HEK293T (cell line): ENCODE data around the gene MYO1G.

ENCODE experiments used
- CTCF ChIA-PET: fragments of 350-600 bp; formaldehyde crosslinking; extraction: SDS; loops from one replicate; lab custom pipeline; 2021; ENCODE audit warnings: antibody characterized with exemption, inconsistent platforms; lab: Yijun Ruan, JAX
- POLR2A ChIA-PET: fragments of 350-600 bp; formaldehyde crosslinking; extraction: SDS; loops from one replicate; lab custom pipeline; 2020; ENCODE audit warnings: antibody characterized with exemption, inconsistent platforms; lab: Yijun Ruan, JAX
- DNase-seq: peaks from one replicate; pipeline ENCODE4 v3.0.0; 2012; ENCODE audit warnings: mixed read lengths; ENCODE audit errors: extremely low spot score
- ARNT ChIP-seq: fragments of 450-650 bp; IDR thresholded peaks from 2 replicates; pipeline ENCODE4 v1.6.1; 2017; ENCODE audit warnings: mild to moderate bottlenecking
- BHLHE40 ChIP-seq: fragments of 450-650 bp; IDR thresholded peaks from 2 replicates; pipeline ENCODE4 v1.6.1; 2016; ENCODE audit warnings: mild to moderate bottlenecking, moderate library complexity, borderline replicate concordance
- CTBP1 ChIP-seq: fragments of 450-650 bp; IDR thresholded peaks from 2 replicates; pipeline ENCODE4 v1.6.1; 2016; ENCODE audit warnings: borderline replicate concordance
- ELF4 ChIP-seq: fragments of 450-650 bp; IDR thresholded peaks from 2 replicates; pipeline ENCODE4 v1.6.1; 2017; ENCODE audit warnings: antibody characterized with exemption
- FOXA1 ChIP-seq: fragments of 450-650 bp; IDR thresholded peaks from 2 replicates; pipeline ENCODE4 v1.6.1; 2016; ENCODE audit warnings: mild to moderate bottlenecking
- FOXK2 ChIP-seq: fragments of 450-650 bp; IDR thresholded peaks from 2 replicates; pipeline ENCODE4 v1.6.1; 2016; ENCODE audit warnings: mild to moderate bottlenecking
- FOXM1 ChIP-seq: fragments of 450-650 bp; IDR thresholded peaks from 2 replicates; pipeline ENCODE4 v1.6.1; 2017; ENCODE audit warnings: mild to moderate bottlenecking, borderline replicate concordance
- HDGF ChIP-seq: fragments of 450-650 bp; IDR thresholded peaks from 2 replicates; pipeline ENCODE4 v1.6.1; 2017; ENCODE audit warnings: antibody characterized with exemption, borderline replicate concordance
- L3MBTL2 ChIP-seq: fragments of 450-650 bp; conservative IDR thresholded peaks from 2 replicates; pipeline ENCODE4 v1.6.1; 2016; ENCODE audit warnings: mild to moderate bottlenecking
- LEF1 ChIP-seq: fragments of 450-650 bp; IDR thresholded peaks from 2 replicates; pipeline ENCODE4 v1.6.1; 2017; ENCODE audit warnings: mild to moderate bottlenecking, borderline replicate concordance
- NFRKB ChIP-seq: fragments of 450-650 bp; IDR thresholded peaks from 2 replicates; pipeline ENCODE4 v1.6.1; 2016; ENCODE audit warnings: mild to moderate bottlenecking, moderate library complexity
- SP1 ChIP-seq: fragments of 450-650 bp; IDR thresholded peaks from 2 replicates; pipeline ENCODE4 v1.6.1; 2017
- SUZ12 ChIP-seq: fragments of 450-650 bp; IDR thresholded peaks from 2 replicates; pipeline ENCODE4 v1.6.1; 2016; ENCODE audit warnings: mild to moderate bottlenecking
- TARDBP ChIP-seq: fragments of 450-650 bp; IDR thresholded peaks from 2 replicates; pipeline ENCODE4 v1.6.1; 2016
- ZNF384 ChIP-seq: fragments of 450-650 bp; IDR thresholded peaks from 2 replicates; pipeline ENCODE4 v1.6.1; 2016
- TF ChIP-seq, protein P1 (sequence below): fragments of 450-650 bp; IDR thresholded peaks from 2 replicates; pipeline ENCODE4 v1.6.1; 2016

MYO1G gene

GRCh38 chr7:44980393-44981034 is 1.7 kb upstream of the MYO1G start:
- ChIA-PET POLR2A (interaction anchor here (1.4 to 3.6 kb wide), 2 partner anchors 8 to 21 kb away, joined by 3 to 12 read pairs; no protein-coding TSS in a partner anchor), CTCF (no interaction called here)

GRCh38 chr7:44979481-44980392 is 922 bp upstream of the MYO1G start:
- ChIA-PET CTCF (no interaction called here), POLR2A (interaction anchor here (1.4 kb wide), 1 partner anchor 9 kb away, joined by 3 read pairs; no protein-coding TSS in a partner anchor)
- no peak for DNase-seq
- TF ChIP-seq TARDBP (no peak), ZNF384 (no peak), ELF4 (no peak), FOXK2 (no peak), L3MBTL2 (no peak), FOXM1 (no peak), ARNT (no peak), SP1 (no peak), NFRKB (no peak), SUZ12 (no peak), FOXA1 (no peak), CTBP1 (no peak), BHLHE40 (no peak), LEF1 (no peak), HDGF (no peak)
- TF ChIP-seq, protein P1, sequence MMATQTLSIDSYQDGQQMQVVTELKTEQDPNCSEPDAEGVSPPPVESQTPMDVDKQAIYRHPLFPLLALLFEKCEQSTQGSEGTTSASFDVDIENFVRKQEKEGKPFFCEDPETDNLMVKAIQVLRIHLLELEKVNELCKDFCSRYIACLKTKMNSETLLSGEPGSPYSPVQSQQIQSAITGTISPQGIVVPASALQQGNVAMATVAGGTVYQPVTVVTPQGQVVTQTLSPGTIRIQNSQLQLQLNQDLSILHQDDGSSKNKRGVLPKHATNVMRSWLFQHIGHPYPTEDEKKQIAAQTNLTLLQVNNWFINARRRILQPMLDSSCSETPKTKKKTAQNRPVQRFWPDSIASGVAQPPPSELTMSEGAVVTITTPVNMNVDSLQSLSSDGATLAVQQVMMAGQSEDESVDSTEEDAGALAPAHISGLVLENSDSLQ, result no peak

More at GRCh38 chr7:44980393-44981034, 1.7 kb upstream of the MYO1G start:
- DNase-seq, result no peak
- TF ChIP-seq NFRKB (no peak), L3MBTL2 (no peak), FOXK2 (no peak), FOXM1 (no peak), FOXA1 (no peak), SP1 (no peak), LEF1 (no peak), HDGF (no peak)

DNA sequence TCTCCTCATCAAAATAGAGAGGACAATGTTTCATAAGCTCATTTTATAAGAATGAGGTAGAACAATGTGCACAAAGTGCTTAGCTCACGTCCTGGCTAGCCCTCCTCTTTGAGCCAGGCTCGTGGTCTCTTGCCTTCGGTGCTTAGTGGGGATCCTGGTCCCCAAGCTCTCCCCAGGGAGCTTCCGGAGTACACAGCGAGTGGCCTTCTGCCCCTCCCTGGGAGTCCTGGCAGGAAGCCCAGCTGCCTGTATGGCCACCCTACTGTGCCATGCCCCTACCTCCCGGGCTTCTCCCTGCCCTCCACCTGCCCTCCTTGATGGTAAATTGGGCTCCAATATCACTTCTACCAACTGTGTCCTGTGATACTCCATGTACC is 868 bp downstream of the MYO1G start:
- POLR2A ChIA-PET, result interaction anchor here (1.1 kb wide), 1 partner anchor 134 kb away, joined by 3 read pairs; the partner anchor contains the start of gene TBRG4
- CTCF ChIA-PET, result no interaction called here
- DNase-seq, result no peak
- no peak for TF ChIP-seq ARNT
- TF ChIP-seq, protein P1, result no peak
- no peak for TF ChIP-seq TARDBP
- TF ChIP-seq FOXM1, result no peak
- no peak for TF ChIP-seq LEF1
- no peak for TF ChIP-seq L3MBTL2
- TF ChIP-seq HDGF, result no peak
- TF ChIP-seq SP1, result no peak
- TF ChIP-seq ZNF384, result no peak
- no peak for TF ChIP-seq CTBP1
- no peak for TF ChIP-seq ELF4
- TF ChIP-seq FOXA1, result no peak
- TF ChIP-seq NFRKB, result no peak
- TF ChIP-seq FOXK2, result no peak
- no peak for TF ChIP-seq SUZ12
- TF ChIP-seq BHLHE40, result no peak

DNA sequence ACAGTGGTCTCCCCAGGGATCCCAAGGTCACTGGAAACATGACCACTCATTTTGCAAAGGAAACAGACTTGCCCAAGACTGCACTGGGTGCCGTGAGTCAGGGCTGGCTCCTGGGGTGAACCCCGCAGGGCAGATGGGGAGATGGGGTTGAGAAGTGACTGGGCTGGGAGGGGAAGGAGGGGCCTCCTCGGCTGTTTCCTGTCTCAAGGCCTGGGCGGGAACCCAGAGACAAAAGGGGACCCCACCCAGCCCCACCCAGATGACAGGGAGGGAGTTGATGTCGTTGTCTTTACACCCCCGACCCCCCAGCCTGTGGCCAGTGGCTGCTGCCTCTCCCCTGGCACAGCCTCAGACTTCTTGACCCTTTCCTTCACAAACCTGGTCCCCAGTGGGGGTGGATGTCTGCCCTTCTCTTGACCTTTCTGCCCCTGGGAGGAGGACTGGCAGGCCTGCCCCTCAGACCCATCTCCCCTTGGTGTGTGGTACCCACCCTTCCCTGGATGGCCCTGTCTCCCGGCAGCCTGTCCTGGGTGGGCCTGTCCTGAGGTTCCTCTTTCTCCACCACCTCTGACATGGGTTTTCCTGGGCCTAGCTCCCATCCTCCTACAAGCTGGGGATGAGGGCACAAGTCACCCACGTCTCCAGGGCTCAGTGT is 1.4 kb downstream of the MYO1G start:
- DNase-seq, result no peak
- ChIA-PET CTCF (no interaction called here), POLR2A (interaction anchor here (1.1 kb wide), 1 partner anchor 134 kb away, joined by 3 read pairs; the partner anchor contains the start of gene TBRG4)
- TF ChIP-seq TARDBP (no peak), L3MBTL2 (no peak), ZNF384 (no peak), BHLHE40 (no peak), ELF4 (no peak), CTBP1 (no peak), HDGF (no peak), LEF1 (no peak), SUZ12 (no peak), NFRKB (no peak), FOXA1 (no peak), FOXM1 (no peak), ARNT (no peak), SP1 (no peak), FOXK2 (no peak)
- TF ChIP-seq, protein P1, result no peak

DNA sequence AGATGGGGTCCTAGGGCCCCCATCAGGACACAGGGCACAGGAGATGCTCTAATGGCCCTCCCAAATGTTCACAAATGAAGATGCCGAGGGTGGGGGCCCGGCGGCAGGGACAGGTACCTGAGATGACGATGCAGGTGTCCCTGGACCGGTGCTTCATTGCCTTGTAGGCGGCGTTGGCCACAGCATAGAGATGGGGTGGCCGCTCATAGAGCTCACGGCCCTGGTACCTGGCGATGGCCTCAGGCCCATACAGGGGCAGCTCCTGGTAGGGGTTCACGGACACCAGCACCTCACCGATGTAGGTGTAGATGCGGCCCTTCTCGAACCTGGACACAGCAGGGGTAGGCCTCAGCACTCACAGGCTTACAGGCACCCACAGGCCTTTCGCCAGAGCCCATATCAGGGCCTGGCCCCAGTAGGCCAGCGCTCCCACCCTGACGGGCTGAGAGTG is 2.0 kb downstream of the MYO1G start:
- ChIA-PET POLR2A (interaction anchor here (1.1 to 1.5 kb wide), 2 partner anchors 21 to 135 kb away, joined by 3 read pairs; partner anchors contain the start of gene TBRG4), CTCF (no interaction called here)
- no peak for DNase-seq
- TF ChIP-seq FOXM1 (no peak), BHLHE40 (no peak), CTBP1 (no peak), ELF4 (no peak), FOXA1 (no peak), NFRKB (no peak), SP1 (no peak), ARNT (no peak), L3MBTL2 (no peak), FOXK2 (no peak), SUZ12 (no peak), LEF1 (no peak), ZNF384 (no peak), HDGF (no peak), TARDBP (no peak)
- TF ChIP-seq, protein P1, result no peak
